GM19193 (cell line): ENCODE measurements around the gene AQP6.

Experiments used
- POLR2A ChIP-seq: IDR thresholded peaks from 4 replicates; pipeline ENCODE4 v1.6.1; 2011; ENCODE audit not compliant: insufficient read depth, insufficient read length; ENCODE audit errors: extremely low read depth

The AQP6 gene

DNA sequence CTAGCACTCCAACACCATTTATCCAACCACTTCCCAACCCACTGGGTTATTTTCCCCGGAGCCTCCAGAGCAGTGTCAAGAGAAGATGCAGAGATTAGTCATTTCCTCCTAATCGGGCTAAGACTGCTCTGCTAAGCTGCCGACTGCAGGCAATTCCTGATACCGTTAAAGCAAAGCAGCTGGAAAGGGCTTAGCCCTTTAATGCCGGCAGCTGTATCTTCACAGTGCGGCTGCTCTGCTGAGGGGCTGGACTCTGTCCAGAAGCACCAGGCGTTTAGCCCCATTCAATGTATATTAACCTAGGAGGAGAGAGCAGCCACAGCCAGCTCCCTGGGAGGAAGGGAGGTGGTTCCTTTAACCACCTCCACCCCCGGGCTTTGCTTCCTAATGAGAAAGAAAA lies 11.1 kb downstream of the AQP6 start:
- TF ChIP-seq POLR2A: no peak

DNA sequence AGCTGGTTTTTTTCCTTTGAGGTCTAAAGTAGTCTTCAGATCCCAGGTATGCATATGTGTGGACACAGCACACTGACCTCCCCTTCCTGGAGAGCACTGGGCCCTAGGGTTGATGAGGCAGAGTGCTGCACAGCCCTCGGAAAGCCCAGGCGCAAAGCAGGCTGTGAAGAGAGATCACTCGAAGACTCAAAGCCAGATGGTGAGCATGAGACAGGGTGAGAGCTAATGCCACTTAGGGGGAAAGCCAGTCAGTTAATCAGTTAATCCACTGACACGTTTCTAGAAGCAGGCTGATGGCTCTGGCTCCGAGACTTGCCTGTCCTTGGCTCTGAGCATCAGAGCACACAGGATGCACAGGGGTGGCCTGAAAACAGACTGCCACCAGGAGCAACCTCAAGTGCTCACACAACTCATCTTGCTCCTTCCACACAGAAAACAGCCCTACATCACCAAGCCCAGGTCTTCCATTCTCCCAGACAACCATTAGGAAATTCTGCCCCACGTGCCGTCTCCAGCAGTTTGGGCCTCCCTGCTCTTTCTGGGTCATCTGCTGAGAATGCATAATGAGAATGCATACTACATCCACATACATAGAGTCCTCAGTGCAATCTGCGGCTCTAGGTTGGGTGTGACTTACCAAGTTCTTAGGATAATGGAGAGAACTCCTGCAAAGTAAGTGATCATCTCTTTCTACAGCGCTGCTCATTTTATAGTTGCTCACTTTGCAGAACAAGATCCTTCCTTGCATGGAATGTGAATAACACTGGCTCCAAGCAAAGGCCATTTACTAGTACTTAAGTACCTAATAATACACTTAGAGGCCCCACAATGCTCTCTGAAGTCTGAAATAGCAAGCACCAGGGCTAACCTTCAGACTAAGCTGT lies 12.0 kb downstream of the AQP6 start:
- TF ChIP-seq POLR2A: no peak

DNA sequence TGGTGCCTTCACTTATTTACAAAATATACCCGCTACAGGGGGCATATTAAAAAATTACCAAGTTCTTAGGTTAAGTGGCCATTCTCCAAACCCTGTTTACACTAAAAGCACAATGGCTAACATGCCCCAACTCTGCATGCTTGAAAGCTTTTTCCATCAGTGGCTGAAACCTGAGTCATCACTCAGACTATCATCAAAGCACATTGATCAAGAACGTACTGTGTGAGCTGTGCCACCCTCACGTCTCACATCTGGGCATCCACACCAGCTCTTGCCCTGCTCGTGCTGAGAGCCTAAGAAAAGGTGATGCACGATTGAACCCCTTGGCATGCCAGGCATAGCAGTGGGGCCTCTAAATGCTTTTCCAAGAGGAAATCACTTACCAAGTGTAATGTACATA lies 13.2 kb downstream of the AQP6 start:
- no peak for TF ChIP-seq POLR2A

DNA sequence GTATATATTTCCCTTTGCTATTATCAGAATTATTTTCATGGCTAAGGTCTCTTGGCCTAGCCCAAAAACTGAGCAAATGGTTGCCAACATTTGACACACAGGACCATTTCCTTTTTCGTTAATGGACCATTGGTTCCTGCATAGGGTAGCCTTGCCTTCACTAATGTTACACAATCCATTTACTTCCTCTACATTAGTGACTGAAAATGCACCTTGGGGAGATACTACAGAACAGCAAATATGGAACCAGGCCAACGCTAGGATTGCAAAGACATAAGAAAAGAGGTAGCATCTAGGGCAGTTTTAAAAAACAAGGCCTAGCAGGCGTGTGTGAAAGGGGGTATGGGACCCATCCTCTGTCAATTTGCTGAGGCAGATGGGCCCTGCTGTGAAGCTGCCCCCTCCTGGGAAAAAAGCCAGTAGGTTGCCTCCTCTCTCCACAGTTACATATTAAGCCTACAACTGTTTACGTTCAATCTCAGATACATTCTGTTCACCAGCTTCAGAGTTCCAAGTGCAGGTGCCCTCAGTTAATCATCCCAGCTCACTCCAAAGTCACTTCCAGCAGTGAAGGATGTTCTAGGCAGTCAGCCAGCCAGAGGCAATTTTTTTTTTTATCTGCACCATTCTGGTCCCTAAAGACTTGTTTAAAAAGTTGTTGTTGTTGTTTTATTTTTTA lies 15.0 kb downstream of the AQP6 start:
- TF ChIP-seq POLR2A: no peak

DNA sequence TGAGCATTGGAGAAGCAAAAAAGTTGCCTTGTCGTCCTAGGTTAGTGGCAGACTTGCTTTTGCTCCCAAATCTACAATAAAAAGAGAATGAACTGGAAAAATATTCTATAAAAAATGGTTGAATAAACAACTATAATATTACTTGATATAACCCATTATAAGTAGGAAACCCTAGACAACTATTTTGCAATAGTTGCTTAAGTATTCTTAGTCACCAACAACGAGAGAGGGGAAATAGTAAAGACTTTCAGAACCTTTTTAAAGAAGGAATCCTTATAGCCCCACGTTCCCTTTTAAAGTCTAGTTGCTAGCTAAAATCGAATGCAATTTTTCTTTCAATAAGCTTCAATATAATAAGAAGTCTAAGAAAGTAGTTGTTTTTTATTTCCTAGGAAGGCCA lies 17.5 kb downstream of the AQP6 start:
- TF ChIP-seq POLR2A: no peak

DNA sequence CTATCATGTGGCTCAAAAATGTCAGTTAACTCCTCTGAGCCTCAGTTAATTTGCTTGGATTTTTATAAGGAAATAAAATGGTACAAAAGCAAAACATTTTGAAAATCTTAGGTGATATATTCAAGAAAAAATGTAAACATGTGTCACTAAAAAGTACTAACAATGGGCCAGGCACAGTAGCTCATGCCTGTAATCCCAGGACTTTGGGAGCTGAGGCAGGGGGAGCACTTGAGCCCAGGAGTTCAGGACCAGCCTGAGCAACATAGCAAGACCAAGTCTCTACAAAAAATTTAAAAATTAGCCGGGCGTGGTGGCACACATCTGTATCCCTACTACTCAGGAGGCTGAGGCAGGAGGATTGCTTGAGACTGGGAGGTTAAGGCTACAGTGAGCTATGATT lies 25.7 kb downstream of the AQP6 start:
- no peak for TF ChIP-seq POLR2A

DNA sequence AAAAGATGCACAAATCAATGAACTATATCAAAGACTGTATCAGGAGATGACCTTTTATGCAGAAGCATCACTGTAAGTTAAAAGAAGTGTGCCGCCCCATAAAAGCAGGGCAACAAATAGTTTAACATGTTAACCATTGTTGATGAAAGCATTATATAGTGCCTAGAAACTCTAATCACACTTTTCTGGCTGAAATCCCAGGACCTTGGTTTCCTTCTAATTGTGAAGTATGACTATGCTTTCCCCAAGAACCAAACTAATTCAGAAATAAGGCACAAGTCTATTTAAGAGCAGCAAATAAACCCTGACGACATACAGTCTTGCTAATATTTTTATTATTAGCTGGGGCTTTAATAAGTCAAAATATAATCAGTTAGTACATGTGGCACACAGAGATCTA lies 30.8 kb downstream of the AQP6 start:
- TF ChIP-seq POLR2A: no peak

DNA sequence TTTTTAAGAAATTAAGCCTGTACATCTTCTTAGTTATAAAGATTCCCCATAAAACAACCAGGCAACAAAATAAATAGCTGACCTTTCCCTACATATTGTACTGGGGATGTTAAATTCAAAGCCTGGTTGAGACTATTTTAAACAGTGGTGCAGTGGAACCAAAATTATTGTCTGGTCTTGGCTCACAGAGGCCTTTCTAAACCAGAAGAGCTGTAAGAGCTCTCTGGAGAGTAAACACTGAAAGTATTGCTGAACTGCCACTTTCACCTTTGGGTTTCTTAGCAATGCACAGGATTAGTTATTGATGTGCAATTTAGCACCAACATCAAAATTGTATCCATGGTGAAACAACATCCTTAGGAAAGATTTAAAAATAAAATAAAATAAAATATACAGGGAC lies 31.9 kb downstream of the AQP6 start:
- no peak for TF ChIP-seq POLR2A

DNA sequence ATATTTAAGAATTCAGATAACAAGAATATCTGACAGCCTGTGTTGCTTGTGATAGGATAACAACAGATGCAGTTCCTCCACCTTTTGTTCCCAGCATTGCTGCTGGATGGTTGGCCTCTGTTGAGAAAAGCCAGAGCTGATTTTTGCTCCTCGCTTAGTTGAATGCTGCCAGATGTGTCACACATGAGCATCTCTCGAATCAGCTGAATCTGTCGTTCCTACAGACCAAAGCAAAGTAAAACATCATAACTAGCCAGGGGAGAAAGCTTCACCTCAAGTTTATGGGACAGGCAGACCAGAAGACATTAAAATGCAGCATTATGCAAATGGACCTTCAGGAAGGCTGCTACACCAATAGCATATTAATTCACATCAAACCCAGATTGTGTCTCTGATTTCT lies 32.4 kb downstream of the AQP6 start:
- no peak for TF ChIP-seq POLR2A

DNA sequence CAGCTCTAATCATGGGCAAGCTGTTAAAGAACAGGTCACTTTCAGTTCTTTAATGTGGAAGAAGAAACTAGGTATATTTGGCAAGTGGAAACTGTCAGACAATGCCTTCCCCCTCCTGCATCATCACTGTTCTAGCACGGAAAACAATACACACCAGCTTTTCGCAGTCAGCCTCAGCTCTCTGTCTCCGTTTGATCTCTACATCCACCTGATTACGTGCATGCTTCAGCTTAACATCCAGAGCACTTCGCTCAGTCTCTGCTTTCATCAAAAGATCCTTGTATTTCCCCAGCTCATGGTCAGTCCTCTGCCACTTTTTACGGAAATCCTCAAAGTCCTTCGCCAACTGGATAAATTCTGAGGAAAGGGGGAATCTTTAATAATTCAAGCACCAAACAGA lies 33.5 kb downstream of the AQP6 start:
- TF ChIP-seq POLR2A: no peak

DNA sequence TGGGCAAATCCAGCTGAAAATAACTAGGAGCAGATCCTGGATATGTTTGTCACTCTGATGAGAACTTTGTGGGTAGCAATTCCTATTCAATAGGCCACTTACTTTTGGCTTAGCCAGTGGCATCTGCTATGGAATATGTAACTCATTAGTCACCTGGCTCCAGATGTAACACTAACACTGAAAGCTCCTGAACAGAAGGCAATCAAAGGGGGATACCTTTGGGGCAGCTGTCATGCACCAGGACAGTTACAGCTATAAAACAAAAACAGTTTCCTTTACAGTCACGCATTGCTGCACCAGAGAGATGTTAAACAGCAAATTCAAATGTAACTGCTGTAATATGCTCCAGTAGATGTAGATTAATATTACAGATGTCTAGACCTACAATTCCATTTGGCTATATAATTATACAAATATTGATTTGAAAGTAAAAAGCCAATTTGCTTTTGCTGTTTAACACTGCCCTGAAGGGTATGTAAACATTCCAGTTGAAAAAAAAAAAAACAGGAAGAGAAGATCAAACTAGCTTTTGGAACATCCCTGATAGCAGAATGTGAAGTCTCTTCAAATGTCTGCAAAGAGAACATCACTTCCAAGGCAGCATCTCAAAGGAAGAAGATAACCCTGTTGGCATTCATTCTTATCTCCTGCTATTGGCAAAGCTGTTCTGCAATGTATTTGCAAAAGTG lies 34.2 kb downstream of the AQP6 start:
- TF ChIP-seq POLR2A: no peak

DNA sequence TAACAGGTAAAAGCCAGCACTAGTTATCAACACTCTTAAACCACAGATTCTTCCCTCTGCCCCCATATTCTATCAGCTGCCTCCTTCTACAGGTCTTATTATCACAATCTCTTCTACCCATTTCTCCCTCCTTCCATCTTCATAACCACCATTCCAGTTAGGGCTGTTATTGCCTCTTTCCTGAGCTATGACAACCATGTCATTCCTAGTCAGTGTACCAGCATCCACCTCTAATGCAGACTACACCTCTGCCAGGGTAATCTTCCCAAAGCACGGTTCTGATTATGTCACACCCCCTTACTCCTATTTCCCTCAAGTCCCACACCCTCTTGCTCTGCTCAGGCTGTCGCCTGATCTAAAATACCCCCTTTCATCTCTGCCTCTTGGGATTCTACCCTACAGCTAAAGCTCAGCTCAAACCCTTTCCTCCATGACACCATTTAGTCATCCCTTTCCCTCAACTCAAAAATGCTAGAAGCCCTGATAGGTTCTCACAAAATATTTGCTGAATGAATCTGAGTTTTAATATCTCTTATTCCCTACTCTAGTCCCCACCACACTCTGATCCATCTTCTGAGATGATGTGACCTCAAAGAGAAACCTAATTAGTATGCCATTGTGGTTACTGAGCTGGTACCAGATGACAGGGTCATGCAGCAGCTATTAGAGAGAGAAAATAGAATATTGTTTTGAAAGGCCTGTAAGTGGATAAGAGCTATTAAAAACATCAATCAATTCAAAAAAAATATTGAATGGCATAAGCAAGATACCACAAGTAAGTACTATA lies 40.8 kb downstream of the AQP6 start:
- TF ChIP-seq POLR2A: no peak

DNA sequence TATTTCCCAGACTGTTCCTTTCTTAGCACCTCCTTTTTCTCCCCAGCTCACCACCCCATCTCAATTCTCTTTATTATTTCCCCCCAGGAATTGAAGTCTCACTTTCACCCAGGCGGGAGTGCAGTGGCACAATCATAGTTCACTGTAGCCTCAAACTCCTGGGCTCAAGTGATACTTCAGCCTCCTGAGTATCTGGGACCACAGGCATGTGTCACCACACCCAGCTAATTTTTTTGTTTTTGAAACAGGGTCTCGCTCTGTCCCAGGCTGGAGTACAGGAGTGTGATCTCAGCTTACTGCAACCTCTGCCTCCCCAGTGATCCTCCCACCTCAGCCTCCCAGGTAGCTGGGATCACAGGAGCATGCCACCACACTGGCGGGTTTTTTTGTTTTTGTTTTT lies 41.6 kb downstream of the AQP6 start:
- TF ChIP-seq POLR2A: no peak

DNA sequence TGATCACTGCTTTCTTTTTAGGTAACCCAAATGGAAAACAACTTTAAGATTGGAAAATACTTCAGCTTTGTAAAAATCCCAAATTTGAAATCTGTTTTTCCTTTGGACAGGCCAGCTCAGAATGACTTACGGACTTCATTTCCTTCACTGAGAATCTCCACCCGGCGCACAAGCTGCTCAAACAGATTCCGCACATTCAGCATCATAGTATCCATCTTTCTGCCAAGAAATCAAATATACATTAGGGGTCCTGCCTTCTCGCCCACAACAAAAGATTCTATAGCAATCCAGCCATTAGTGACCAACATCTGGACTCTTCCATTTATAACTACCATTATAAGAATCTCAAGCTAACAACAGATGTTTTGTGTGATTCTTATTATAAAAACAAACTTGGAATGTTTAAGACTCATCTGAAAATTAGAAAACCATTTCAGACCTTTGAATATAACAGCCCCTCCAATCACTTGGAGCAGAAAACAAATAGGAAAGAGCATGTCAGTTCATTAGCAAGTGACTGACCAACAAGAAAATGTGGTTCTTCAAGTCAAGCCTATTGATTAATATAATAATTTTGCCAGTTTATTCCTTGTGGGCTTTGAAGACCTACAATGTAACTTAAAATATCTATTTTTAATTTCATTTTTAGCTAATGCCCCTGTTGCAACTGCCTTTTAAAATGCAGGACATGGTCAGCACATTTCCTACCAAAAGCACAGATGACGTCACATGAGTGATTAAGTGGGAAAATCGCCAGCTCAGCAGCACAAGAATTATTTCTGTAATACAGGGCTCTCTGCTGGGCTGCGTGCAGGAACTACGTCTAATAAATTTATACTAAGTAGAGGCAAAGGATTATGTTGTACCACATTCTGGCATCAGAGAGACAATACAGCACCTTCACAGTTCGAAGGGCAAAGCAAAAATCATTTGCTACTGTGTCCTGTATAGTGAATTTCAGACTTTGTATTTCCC lies 44.0 kb downstream of the AQP6 start:
- TF ChIP-seq POLR2A: no peak
